UCSD-AML1 (cell line): ENCODE data around the gene CDKN2B-AS1.

Source experiments
- DNase-seq: peaks from one replicate; lab custom pipeline; 2025; ENCODE audit not compliant: unreplicated experiment; lab: John Stamatoyannopoulos, UW

The CDKN2B-AS1 gene

GRCh38 chr9:22084336-22085035 lies 89.9 kb downstream of the CDKN2B-AS1 start:
- DNase-seq, result no peak

DNA sequence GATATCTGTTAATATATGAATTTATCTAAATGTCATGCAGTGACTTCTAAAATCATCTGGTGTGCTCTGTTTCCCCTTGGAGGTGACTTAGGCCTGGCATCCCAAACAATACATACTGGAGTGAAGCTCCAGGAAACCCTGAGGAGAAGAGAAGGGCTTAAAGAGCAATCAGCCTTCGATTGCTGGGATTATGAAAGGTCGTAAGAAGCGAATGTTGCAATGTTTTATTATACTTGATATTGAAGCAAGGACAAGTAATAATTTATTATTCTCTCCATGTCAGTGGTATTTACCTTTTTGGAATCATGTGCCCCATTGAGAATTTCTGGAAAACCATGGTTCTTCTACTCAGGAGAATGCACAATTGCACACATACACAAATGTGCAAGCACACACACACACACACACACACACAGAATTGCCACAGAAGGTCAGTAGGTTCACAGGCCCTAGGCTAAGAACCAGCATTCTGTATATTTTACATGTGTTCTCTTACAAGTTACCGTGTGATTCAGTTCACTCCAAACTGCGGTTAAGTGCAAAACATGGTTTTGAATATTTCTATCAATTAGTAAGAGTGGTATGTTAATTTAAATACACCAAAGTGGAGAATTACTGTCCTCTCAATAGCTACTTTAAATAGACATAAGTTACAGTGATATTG lies 93.6 kb downstream of the CDKN2B-AS1 start:
- DNase-seq, result no peak

GRCh38 chr9:22088717-22089061 lies 94.1 kb downstream of the CDKN2B-AS1 start:
- DNase-seq, result no peak

DNA sequence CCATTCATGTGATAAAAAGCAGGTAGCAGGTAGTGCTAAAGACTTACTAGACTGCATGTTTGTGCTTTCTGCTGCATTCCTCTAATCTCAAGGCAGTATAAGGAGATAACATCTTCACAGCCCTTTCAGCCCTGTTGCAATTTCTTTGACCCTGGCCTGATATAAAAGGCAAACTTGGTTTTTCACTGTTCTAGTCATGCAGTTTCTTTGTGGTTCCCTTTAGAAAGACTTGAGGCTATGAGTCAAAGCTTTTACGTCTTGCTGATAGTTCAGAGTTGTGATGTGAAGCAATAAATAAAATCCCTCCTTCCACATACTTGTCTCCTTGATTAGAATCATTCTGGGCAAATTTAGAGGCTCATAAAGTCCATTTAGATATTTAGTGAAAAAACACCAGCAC lies 103.1 kb downstream of the CDKN2B-AS1 start:
- no peak for DNase-seq

- DNase-seq, result no peak
These were observed 104.2 kb downstream of the CDKN2B-AS1 start for GRCh38 chr9:22098643-22099332.

- DNase-seq, result no peak
These were observed 106.0 kb downstream of the CDKN2B-AS1 start for GRCh38 chr9:22100626-22101025.

GRCh38 chr9:22102146-22103053 lies 107.8 kb downstream of the CDKN2B-AS1 start:
- no peak for DNase-seq

GRCh38 chr9:22103685-22104575 lies 109.3 kb downstream of the CDKN2B-AS1 start:
- no peak for DNase-seq

- DNase-seq, result no peak
These were observed 110.6 kb downstream of the CDKN2B-AS1 start for GRCh38 chr9:22105005-22105722.

- no peak for DNase-seq
These were observed 112.8 kb downstream of the CDKN2B-AS1 start for GRCh38 chr9:22107202-22108045.

DNA sequence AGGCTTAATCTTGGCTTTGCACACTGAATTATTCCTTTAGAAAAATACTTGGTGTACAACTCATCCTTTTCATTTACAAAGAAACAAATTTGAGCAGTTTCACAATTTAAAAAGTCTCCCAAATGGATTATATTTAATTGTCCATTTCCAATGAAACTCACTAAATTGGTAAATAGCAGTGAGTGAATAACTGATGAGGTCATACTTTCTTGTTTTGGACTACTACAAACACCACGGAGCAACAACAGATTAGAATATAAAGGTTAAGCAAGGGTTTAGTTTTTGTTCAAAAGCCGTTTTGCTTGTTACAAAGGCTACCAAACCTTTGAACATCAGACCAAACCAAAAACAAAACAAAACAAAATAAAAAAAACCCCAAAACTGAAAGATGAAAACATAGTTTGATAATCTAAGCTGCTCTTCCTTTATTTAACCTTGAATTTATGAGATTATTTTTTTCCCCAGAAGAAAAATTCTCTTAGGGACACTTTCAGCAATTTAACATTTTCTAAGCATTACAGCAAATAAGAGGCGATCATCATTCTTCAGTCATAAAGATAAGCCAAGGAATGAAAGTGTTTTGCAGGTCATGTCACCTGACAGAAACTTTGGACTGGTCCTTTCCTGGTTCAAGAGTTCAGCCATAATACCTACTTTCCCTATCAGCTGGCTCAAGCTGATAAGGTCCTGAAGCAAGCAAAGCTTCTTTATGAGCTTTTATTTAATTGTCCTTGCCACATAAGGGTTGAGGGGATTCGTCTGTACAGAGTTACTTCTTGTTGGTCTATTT lies 114.2 kb downstream of the CDKN2B-AS1 start:
- DNase-seq, result no peak

GRCh38 chr9:22111176-22111953 lies 116.8 kb downstream of the CDKN2B-AS1 start:
- no peak for DNase-seq

DNA sequence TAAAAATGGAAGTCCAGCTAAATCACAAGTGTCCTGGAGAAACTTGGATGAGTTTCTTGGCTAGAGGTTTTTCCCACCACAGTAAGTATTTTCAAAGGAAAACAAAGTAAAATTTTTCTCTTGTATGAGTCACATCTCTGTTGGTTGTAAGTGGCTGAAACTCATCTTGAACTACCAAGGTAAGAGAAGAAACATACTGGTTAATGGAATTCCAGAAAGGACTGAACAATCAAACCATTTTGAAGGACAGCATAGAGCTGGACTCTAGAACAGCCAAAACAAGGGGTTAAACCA lies 117.3 kb downstream of the CDKN2B-AS1 start:
- DNase-seq, result no peak

DNA sequence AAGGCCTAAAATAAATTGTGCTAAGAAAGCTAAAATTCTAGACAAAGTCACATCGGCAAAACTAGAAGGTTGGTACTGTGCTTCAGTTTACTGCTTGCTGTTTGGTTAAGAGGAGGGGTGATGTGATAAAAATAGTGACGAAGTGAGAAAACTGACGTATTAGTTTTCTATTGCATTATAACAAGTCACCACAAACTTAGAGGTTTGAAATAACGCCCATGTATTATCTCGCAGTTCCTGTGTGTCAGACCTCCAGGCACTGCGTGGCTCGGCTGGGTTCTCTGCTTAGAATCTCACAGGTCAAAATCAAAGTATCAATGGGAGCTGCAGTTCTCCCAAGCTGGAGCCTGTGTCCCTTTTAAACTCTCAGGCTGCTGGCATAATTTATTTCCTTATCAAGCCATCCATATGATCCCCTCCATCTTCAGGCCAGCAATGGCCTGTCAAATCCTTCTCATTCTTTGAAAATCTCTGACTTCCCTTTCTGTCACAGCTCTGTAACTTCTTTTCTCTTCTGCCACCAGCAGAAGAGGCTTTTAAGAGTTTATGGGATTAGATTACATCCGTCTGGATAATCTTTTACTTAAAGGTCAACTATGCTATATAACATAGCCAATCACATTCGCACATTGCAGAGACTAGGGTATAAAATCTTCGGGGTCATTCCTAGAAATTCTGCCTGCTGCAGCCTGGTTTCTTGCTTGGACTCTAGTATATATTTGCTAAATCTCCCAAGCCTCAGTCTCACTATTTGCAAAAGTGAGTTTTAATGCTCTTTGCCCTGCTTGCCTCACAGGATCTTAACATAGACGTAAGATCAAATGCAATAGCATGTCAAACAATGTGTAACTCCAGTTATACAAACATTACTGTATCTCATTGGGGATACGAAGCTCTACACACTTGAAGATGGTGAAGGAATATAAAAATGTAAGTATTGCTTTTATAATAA lies 118.6 kb downstream of the CDKN2B-AS1 start:
- no peak for DNase-seq

- DNase-seq, result no peak
These were observed 120.4 kb downstream of the CDKN2B-AS1 start for GRCh38 chr9:22114956-22115355.

- DNase-seq, result no peak
These were observed 122.2 kb downstream of the CDKN2B-AS1 start for GRCh38 chr9:22116758-22117157.
